Lower leg skin (tissue), 3 donors: ENCODE results near the gene NEDD9.

ENCODE experiments used
- POLR2A ChIP-seq, 2 donors: fragments of 450-650 bp; IDR thresholded peaks; one replicate each; pipeline ENCODE4 v1.6.1; 2016 to 2017; ENCODE audit warnings: antibody characterized with exemption in 2 of 2, mild to moderate bottlenecking in 1 of 2, moderate library complexity in 1 of 2
- TF ChIP-seq, protein P1 (sequence below), 3 donors: fragments of 450-650 bp; IDR thresholded peaks; one replicate each; pipeline ENCODE4 v1.5.1; 2016; ENCODE audit warnings: antibody characterized with exemption in 3 of 3, mild to moderate bottlenecking in 3 of 3, moderate library complexity in 2 of 3

DNA sequence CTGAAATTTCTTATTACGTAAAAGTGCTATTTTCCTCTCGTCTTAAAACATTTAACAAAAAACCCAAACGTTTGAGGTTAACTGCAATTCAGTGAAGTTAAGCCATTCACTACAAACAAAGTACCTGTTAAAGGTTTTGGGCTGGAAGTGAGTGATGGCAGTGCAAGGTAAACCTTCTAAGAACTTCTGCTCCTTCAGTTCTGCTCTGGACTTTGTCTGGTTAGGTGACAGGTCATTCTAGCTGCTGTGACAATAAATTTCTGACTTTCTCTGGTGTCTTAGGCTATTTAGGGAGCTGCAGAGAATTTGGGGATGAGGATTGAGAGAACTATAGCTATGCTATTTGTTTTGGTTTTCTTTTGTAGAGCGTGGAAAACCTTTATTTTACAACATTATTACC, 36.5 kb upstream of the NEDD9 start:
- TF ChIP-seq, protein P1, sequence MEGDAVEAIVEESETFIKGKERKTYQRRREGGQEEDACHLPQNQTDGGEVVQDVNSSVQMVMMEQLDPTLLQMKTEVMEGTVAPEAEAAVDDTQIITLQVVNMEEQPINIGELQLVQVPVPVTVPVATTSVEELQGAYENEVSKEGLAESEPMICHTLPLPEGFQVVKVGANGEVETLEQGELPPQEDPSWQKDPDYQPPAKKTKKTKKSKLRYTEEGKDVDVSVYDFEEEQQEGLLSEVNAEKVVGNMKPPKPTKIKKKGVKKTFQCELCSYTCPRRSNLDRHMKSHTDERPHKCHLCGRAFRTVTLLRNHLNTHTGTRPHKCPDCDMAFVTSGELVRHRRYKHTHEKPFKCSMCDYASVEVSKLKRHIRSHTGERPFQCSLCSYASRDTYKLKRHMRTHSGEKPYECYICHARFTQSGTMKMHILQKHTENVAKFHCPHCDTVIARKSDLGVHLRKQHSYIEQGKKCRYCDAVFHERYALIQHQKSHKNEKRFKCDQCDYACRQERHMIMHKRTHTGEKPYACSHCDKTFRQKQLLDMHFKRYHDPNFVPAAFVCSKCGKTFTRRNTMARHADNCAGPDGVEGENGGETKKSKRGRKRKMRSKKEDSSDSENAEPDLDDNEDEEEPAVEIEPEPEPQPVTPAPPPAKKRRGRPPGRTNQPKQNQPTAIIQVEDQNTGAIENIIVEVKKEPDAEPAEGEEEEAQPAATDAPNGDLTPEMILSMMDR (IDR thresholded peaks at IDR 0.05), result no peak
- no peak for TF ChIP-seq POLR2A (IDR thresholded peaks at IDR 0.05)
